Endometrial microvascular endothelial cells (primary cell): ENCODE results near the gene RPS6KA2. TPM values are rescaled to one million over a fixed set of nuclear protein-coding genes. Genes with fewer than 3 reads are reported as not detected.
"Not testable (repeated sequence)": the region's sequence is repeated elsewhere in the genome, so short reads cannot be mapped to it uniquely, and the experiment has no call there.

Source experiments
- in situ Hi-C: cut with HindIII; loops from 2 replicates; pipeline ENCODE4 v1.10.0; 2017; ENCODE audit warnings: low sequenced_read_pairs, low pct_unique_long_range_greater_than_20kb; ENCODE audit errors: inconsistent ontology term
- total RNA-seq: library from RNA; depleted of rRNA; stranded (reverse); fragments of >200 nt; gene quantifications from one replicate; pipeline ENCODE4 v1.2.3, GENCODE V29; 2015; ENCODE audit errors: inconsistent ontology term

Gene RPS6KA2
- total RNA-seq, 1 donor from 2014 or later, result 35.5 TPM

DNA sequence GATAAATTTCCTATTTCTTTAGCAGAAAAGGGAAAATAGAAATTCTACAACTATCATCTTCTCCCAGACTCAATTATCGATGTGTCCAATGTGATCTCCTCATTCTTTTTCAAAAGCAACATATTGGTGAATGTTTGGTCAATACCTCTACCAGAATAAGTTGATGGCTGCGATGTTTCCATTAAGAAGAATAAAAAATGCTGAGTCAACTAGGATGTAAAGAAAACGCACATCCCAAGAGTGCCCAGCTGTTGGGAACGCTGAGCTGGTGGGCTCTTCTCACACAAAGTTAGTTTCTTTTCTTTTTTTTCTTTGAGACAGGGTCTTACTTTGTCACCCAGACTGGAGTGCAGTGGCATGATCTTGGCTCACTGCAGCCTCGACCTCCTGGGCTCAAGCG lies 80.4 kb downstream of the RPS6KA2 start:
- in situ Hi-C loops, result no loop called here

DNA sequence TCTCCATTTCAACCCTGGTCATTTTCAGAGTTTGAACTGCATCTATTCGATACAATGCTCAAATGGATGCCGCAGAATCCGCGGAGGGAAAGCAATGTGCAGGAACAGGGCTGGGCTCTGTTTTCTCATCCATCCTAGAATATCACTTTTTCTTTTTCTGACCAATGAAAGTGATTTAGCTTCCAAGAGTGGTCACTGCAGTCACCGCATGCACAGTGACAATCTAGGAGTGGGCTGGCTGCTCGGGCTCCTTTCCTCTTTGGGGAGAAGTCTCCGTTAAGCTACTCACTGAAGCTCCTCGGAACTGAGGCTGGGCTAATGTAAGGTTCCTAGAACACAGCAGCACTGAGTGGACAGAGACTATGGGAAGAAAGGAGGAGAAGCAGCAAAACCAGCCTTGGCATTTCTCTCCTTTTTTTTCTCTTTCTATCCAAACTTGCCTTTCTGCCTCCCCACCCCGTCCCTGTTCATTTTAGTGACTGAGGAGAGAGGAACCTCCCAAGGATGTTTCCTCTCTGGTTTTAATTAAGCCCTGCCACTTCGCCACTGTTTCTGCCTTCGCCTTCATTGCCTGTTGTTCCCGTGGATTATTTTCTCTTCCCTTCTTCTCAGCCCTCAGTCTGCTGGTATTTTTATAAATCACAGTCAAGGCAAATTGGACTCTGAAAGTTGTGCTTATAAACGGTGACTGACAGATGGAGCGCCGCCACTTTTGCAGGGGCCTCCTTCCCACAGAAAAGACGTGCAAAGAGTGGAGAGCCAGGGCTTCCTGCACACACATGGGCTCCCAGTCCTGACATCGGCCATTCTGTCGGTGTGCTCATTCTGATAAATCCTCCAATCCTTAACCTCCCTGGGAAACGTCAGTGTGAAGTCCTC lies 81.7 kb downstream of the RPS6KA2 start:
- in situ Hi-C loops, result no loop called here

DNA sequence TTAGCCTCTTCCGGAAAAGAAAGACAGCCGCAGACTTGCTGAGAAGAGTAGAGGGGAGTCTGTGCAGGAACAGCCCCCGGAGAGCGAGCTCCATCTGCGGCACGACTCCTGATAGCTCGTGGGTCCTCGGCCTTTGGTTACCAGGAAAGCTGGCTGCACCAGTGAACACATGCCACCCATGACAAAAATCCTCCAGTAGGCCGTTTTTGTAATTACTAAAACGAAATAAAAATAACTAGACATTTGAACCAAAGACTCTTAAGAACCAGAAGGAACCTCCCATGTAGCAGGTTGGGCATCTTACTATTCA lies 82.8 kb downstream of the RPS6KA2 start:
- in situ Hi-C loops, result no loop called here

DNA sequence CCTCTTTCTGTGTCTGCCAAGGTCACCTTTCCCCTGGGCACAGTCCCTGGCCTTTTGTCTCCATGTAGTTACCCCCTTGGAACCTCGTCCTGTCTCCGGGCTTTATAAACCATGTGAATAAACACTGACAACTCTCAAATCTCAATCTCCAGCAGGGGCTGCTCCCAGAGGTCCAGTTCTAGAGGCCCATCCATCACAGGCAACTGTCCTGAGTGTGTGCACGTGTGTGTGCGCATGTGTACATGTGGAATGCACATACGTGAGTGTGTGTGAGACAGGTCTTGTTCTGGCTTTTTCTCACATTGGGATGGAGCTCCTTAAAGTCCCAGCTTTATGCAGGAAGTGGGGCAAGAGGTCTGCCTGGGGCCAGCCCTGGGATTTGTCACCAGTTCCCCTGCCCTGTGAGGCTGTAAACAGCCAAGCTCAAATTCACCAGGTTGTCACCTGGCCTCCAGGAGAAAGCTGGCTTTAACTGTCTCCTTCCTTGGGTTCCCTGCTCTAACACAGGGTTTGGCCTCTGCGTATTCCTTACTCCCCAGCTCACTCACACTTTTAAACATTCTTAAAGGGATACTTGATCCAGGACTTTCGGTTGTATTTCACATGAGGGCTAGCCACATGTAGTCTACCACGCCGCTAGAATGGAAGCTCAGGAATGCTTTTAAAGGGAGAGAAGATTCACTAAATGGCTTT lies 83.3 kb downstream of the RPS6KA2 start:
- in situ Hi-C loops, result no loop called here

DNA sequence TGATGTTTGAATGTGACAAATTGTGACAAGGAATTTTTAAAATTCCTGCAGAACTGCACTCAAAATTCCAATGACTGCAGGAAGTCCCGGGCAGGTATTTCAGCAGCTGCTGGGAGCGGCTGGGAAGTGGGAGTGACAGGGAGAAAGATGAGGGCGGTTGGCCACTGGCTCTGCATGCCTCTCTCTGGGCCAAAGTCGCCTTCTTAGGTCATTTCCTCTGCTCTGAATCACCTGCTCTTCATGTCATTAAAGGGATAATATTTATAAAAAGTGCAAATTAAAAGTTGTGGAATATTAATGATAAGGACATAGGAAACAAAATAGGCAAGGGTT lies 84.5 kb downstream of the RPS6KA2 start:
- in situ Hi-C loops, result no loop called here

DNA sequence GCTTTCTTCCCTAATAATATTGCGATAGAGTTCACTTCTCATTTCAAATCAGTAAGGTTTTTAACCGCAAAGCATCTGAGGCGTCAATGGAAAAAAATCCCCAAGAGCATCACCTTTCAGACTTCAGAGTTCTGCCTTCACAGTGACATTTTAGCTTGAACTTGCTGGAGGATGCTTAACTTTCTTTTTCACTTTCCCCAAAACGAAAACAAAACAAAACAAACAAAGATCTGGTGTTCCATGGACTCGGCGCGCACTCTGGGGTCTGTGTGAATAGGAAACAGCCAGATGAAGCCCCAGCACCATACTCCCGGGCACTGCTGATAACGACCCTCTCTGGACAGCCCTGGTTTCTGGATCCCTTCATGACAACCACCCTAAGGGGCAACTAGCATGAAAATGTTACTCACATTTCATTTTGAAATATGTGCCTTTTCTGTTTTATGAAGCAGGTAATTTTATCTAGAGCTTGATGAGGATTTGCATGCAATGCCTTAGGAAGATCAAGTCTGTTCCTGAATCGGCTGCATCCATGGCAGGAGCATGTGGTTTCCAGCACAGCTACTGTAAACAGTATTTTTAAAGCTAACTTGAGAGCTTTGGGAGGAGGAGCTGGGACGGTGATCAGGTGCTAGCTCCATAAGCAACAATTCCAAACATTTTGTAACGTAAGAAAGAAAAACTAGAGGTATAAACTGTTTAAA lies 85.0 kb downstream of the RPS6KA2 start:
- in situ Hi-C loops, result no loop called here

DNA sequence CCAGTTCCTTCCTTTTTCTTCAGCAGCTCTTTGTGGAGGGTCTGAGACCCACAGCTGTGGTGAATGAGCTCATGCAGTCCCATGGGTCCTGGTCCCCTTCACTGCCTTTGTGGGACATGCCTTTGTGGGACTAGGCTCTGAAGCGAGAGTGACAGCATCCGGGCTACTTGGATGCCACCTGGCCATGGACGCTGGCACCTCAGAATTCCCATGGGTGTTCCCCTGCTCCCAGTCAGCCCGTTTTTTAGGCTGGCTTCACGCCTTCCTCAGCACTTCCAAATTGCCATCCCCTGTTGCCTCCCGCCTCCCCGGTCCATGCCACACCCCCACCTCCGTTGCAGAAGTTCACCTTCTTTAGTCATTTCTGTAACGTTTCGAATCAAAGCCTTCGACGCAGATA lies 85.7 kb downstream of the RPS6KA2 start:
- in situ Hi-C loops, result no loop called here

DNA sequence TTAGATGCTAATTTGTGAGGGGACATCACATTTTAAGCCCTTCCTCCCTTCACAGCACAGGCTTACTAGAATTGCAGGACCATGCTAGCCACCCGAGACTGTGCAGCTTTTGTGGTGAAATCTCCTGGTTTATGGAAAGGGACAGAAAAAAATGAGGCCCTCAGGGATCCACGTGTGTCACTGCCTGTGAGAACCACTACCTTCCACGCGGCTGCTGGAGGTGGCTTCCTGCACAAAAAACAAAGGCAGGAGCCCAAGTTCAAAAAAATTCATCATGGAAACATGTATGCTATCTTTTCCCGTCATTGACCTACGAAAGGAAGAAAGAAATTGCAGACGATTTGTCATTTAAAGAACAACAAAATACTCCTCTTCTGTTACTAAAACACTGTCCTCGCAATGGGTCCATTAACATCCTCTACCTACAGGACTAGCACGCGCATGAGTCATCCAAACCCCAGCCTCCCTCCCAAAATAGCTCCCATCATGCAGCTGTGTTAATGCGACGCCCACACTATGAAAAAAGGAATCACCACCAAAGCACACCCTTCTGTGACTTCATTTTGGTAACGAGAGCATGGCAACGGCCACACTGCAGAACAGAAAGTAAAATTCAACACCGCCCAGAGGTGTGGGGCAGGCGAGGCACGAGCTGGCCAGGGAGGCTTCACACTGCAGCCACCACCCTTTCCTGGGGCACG lies 86.3 kb downstream of the RPS6KA2 start:
- in situ Hi-C loops, result no loop called here

DNA sequence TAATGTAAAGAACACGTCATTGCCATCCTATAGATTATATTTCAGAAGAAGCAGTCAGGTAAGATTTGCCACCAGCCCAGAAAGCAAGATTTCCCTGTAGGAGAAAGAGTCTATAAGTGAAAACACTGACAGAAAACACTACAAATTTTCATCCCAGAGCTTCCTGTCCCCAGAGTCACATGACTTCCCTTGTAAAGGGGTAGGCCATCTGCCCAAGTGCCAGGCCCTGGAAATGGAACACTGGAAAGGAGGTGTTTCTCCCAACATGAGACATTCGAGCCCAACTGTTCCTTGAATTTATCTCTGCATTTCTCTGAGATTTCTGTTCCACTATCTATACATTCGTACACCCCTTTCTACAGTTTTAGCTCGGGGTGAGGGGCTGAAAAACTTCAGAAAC lies 87.5 kb downstream of the RPS6KA2 start:
- in situ Hi-C loops, result no loop called here

DNA sequence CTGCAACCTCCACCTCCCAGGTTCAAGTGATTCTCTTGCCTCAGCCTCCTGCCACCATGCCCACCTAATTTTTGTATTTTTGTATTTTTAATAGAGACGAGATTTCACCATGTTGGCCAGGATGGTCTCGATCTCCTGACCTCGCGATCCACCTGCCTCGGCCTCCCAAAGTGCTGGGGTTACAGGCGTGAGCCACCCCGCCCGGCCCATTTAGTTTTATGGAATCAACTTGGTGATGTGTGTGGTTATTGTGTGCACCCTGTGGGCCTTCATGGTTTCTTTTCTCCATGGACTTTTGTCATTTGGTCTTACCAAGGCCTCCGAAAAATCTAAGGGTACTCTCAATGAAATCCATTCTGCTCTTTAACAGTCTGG lies 88.1 kb downstream of the RPS6KA2 start:
- in situ Hi-C loops, result not testable (repeated sequence)

DNA sequence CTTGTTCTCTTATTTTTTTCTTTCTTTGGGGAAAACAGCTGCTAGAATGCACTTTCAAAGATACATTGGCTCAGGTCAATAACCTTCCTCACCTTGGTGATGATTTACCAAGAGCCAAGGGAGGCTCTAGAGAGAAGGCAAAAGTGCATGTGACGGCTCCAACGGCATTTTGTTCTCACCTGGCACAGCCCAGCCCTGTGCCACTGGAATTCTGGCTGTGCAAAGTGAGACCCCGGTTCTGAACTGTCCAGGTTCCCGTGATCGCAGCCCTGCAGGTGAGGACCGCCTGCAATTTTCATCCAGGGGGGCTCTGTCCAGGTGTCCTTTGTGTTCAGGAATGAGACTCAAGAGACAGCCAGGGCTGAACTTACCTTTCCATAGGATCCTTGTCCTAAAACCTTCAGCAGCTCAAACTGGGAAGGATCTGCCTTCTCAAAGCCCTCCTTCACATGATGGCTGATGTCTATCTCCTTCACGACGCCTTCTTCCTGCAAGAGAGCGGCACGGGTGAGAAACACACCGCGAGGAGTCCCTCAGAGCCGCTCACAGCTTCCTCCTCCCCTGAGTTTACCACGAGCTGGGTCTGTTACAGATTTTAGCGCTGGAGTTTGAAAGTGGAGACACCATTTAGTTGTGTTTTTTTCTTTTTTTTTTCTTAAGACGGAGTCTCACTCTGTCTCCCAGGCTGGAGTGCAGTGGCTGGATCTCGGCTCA lies 88.6 kb downstream of the RPS6KA2 start:
- in situ Hi-C loops, result no loop called here

DNA sequence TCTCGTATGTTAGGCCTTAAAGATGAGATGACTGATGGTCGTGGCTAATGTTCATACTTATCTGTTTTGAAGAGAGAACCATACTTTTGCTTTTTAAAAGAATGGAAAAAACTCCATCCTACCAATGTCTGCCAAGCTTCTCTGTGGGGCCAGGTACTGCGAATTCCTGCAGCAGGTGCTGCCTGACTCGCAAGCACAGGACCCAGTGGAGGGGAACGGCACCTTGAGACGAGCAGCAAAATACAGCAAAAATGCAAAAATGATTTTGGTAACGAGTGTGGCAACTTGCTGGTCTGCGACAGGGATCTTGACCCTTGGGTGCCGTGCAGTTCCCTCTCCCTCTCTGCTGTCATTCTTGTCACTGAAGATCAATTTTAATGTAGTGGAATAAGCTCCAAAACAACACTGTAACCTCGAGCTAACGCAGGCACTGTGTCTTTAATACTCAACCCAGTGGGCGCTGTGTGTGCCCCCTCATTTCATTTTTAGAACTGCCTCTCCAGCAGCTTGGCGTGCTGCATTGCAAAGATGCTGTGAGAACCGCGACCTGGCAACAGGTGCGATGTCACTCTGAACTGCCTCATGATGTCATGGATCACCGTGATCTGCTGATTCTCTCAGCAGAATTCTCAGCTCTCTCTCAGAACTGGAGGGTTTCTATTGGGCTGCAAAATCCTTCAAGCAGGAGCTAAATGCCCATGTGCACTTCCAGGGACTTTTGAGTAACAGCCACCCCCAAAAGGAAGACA lies 92.2 kb downstream of the RPS6KA2 start:
- in situ Hi-C loops, result no loop called here

DNA sequence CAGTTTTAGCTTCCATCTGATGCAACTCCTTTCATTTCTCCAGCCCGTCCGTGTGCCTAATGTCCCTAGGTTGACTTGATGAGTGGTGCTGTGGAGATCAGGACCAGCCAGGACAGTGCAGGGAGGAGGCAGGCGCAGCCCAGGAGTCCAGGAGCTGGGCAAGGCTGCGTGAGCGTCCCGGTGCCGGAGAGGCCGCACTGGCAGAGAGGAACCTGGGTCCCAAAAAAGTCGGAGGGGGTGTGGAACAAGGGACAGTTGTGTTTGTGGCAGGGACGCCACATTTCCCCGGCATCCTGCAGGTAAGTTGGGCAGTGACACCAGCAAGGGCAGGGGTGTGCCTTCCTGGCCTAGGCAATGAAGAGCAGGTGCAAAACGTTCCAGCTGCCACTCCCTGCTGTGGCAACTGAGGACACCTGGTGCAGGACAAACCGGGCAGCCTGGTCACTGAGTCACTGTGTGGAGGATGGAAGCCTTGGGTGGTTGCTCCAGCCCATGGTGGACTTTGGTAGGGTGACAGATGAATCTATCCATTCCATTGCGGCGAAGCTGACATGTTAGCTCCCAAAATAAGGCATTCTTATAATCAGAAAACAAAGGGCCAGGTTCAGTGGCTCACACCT lies 93.7 kb downstream of the RPS6KA2 start:
- in situ Hi-C loops, result no loop called here

DNA sequence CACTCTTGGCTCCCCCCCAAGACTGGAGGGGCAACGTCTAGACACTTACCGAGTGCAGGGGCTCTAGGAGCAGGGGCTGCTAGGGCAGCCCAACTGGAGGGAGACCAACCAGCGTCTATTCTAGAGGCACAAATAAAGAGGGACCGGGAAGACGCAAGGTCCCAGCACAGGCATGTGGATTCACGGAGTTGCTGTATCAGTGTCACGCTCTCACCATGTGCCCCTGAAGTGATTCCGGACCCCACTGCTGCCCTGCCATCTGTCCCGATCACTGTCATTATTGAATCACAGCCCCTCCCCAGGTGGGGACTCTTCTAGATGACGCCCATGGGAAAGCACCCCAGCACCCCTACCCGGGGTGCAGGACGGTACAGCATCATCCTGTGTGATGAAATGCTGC lies 94.7 kb downstream of the RPS6KA2 start:
- in situ Hi-C loops, result no loop called here

DNA sequence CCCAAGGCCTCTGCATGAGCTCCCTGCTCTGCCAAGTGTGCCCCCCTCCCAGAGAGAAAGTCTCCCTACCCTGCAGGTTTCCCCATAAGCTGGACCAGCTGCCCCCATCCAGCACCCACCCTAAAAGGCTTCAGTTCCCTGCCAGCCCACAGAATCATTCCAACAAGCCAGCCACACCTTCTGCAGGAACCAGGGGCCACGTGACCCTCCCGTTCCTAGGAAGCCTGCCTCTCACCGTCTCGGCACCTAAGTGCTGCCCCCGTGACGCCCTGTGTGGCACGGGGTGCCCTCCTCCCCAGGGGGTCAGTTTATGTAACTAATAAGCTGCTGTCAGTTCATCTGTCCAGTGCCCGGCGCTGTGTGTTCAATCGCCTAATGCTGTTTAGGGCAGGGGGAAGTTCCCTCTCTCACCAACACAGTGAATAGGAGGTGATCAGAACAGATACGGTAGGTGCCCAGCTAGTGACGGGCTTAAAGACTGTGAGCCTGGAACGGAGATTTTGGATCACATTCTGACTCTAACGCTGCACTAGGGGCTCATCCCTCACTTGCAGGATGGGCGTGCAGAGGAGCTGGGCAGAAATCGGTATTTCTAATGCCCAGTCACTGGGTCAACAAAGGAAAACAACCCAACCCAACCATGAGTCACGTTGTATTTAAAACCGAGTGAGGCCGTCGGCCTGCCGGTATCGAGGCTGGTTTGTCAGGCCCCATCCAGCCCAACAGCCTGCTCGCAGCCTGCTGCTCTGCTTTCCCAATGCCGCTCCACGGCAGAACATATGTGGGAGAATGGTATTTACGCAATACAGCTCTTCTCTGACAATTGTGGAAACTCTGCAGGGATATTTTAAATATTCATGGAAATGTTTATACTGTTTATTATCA lies 96.6 kb downstream of the RPS6KA2 start:
- in situ Hi-C loops, result no loop called here

DNA sequence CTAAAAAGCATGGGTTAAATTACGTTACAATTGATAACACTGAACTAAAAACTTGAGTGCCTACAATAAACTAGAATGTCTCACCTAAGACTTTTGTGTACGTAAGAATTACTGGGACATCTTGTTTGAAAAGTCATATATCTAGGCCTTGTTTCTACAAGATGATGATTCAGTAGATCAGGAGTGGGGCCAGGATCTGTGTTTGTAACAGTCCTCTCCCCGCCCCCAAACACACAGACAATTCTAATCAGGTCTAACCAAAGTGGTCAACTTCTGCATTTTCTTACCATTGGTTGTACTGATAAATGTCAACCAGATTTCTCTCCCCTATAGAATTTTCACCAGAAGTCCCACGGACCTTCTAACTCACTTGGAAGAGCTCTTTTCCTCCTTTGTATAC lies 97.5 kb downstream of the RPS6KA2 start:
- in situ Hi-C loops, result no loop called here

DNA sequence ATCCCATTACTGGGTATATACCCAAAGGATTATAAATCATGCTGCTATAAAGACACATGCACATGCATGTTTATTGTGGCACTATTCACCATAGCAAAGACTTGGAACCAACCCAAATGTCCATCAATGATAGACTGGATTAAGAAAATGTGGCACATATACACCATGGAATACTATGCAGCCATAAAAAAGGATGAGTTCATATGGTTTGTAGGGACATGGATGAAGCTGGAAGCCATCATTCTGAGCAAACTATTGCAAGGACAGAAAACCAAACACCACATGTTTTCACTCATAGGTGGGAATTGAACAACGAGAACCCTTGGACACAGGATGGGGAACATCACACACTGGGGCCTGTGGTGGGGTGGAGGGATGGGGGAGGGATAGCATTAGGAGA lies 98.0 kb downstream of the RPS6KA2 start:
- in situ Hi-C loops, result not testable (repeated sequence)
